Peyer's patch (tissue), 4 donors: ENCODE data around the gene HMGN4. TPM values are rescaled to one million over a fixed set of nuclear protein-coding genes. Genes with fewer than 3 reads are reported as not detected.

ENCODE experiments used
- DNase-seq, 3 donors: peaks; one replicate each; pipeline ENCODE4 v3.0.0-alpha.2; 2017 to 2019
- H3K27ac ChIP-seq, 4 donors: fragments of 200-600 bp; sonication (generic); one replicate each; pipeline ENCODE4 v1.5.1; 2016 to 2019
- H3K27me3 ChIP-seq, 2 donors: fragments of 200-600 bp; sonication (generic); one replicate each; pipeline ENCODE4 v1.5.1; 2019
- H3K36me3 ChIP-seq, 3 donors: fragments of 200-600 bp; sonication (generic); one replicate each; pipeline ENCODE4 v1.5.1; 2016 to 2019
- H3K4me1 ChIP-seq, 4 donors: fragments of 200-600 bp; sonication (generic); one replicate each; pipeline ENCODE4 v1.5.1; 2016 to 2019
- H3K4me3 ChIP-seq, 4 donors: fragments of 200-600 bp; sonication (generic); 1 replicate in 3 of 4; 2 replicates in 1 of 4; pipeline ENCODE4 v1.5.1; 2016 to 2019; ENCODE audit warnings: mild to moderate bottlenecking in 1 of 4
- H3K9me3 ChIP-seq, 4 donors: fragments of 200-600 bp; sonication (generic); one replicate each; pipeline ENCODE4 v1.5.1; 2016 to 2019; ENCODE audit warnings: mild to moderate bottlenecking in 1 of 4
- CTCF ChIP-seq, 6 experiments: fragments of 450-650 bp in 4 of 6; fragments of 200-600 bp in 2 of 6; sonication (generic) in 1 of 6; IDR thresholded peaks; one replicate each; pipeline ENCODE4 v1.5.1; 2017 to 2019; ENCODE audit warnings: antibody characterized with exemption in 6 of 6, mild to moderate bottlenecking in 3 of 6, moderate library complexity in 1 of 6
- POLR2A ChIP-seq, 2 donors: fragments of 450-650 bp; IDR thresholded peaks; one replicate each; pipeline ENCODE4 v1.5.1; 2017; ENCODE audit warnings: antibody characterized with exemption in 2 of 2, mild to moderate bottlenecking in 2 of 2, moderate library complexity in 2 of 2
- total RNA-seq, 4 donors: library from RNA; depleted of rRNA; stranded (reverse); fragments of >200 nt; gene quantifications; one replicate each; pipeline ENCODE4 v1.1.0, GENCODE V29; 2016

Gene HMGN4
- total RNA-seq, 4 donors from 2014 or later: 46.1 to 74.3 (median 57.6) TPM

GRCh38 chr6:26554447-26554696 is 16.2 kb downstream of the HMGN4 start:
- Histone ChIP-seq H3K9me3 (no peaks in the 10 kb centered on the region), H3K27me3 (no peaks in the 10 kb centered on the region), H3K4me3 (peak overlapping the region; percentile 40 to 53 (median 45)), H3K27ac (peak overlapping the region; percentile 42 to 76 (median 68)), H3K4me1 (peaks cover 0 to 6% (median 0%) of the 10 kb centered on the region in 4 donors), H3K36me3 (no peaks in the 10 kb centered on the region)
- TF ChIP-seq POLR2A (IDR thresholded peaks at IDR 0.05): no peak
- no peak for TF ChIP-seq CTCF (IDR thresholded peaks at IDR 0.05)
- no peak for DNase-seq

- H3K4me1 ChIP-seq: peaks cover 0 to 6% (median 0%) of the 10 kb centered on the region in 4 donors
- peak in 1 of 3 donors; percentile 39 for DNase-seq
- peak overlapping the region; percentile 42 to 76 (median 68) for H3K27ac ChIP-seq
- peak overlapping the region; percentile 40 to 53 (median 45) for H3K4me3 ChIP-seq
- TF ChIP-seq POLR2A (IDR thresholded peaks at IDR 0.05) (no peak), CTCF (IDR thresholded peaks at IDR 0.05) (no peak)
- H3K36me3 ChIP-seq: no peaks in the 10 kb centered on the region
- no peaks in the 10 kb centered on the region for H3K27me3 ChIP-seq
- H3K9me3 ChIP-seq: no peaks in the 10 kb centered on the region
These were observed 16.7 kb downstream of the HMGN4 start for GRCh38 chr6:26554697-26555504.

GRCh38 chr6:26555505-26556262 is 17.5 kb downstream of the HMGN4 start:
- no peaks in the 10 kb centered on the region for H3K4me1 ChIP-seq
- no peak for TF ChIP-seq CTCF (IDR thresholded peaks at IDR 0.05)
- TF ChIP-seq POLR2A (IDR thresholded peaks at IDR 0.05): no peak
- no peaks in the 10 kb centered on the region for H3K9me3 ChIP-seq
- H3K27ac ChIP-seq: peak overlapping the region in 1 of 4 donors; percentile 76
- no peaks in the 10 kb centered on the region for H3K27me3 ChIP-seq
- no peaks in the 10 kb centered on the region for H3K36me3 ChIP-seq
- DNase-seq: no peak
- H3K4me3 ChIP-seq: peak overlapping the region in 1 of 4 donors; percentile 53

- Histone ChIP-seq H3K9me3 (no peaks in the 10 kb centered on the region), H3K27me3 (no peaks in the 10 kb centered on the region), H3K36me3 (no peaks in the 10 kb centered on the region), H3K27ac (no peak overlapping the region), H3K4me1 (no peaks in the 10 kb centered on the region), H3K4me3 (no peak overlapping the region)
- TF ChIP-seq CTCF (IDR thresholded peaks at IDR 0.05) (no peak), POLR2A (IDR thresholded peaks at IDR 0.05) (no peak)
- no peak for DNase-seq
These were observed 18.3 kb downstream of the HMGN4 start for GRCh38 chr6:26556263-26557070.

- no peaks in the 10 kb centered on the region for H3K4me1 ChIP-seq
- DNase-seq: no peak
- H3K9me3 ChIP-seq: no peaks in the 10 kb centered on the region
- no peak overlapping the region for H3K27ac ChIP-seq
- TF ChIP-seq CTCF (IDR thresholded peaks at IDR 0.05) (no peak), POLR2A (IDR thresholded peaks at IDR 0.05) (no peak)
- H3K4me3 ChIP-seq: no peak overlapping the region
- no peaks in the 10 kb centered on the region for H3K36me3 ChIP-seq
- no peaks in the 10 kb centered on the region for H3K27me3 ChIP-seq
These were observed 23.6 kb downstream of the HMGN4 start for GRCh38 chr6:26561533-26562466.
